ENCODE measurements around the gene GAB2.

Gene GAB2

GRCh38 chr11:78217650-78218541, 199.7 kb downstream of the GAB2 start:
- no peak for DNase-seq

- no peak for DNase-seq
Measured at GRCh38 chr11:78216571-78217287, 200.9 kb downstream of the GAB2 start.

GRCh38 chr11:78216021-78216420, 201.6 kb downstream of the GAB2 start:
- no peak for DNase-seq

- no peak for DNase-seq
Measured at GRCh38 chr11:78214331-78215194, 203.1 kb downstream of the GAB2 start.

GRCh38 chr11:78213526-78214330, 203.9 kb downstream of the GAB2 start:
- DNase-seq = no peak

GRCh38 chr11:78212586-78213371, 204.8 kb downstream of the GAB2 start:
- DNase-seq = no peak

- DNase-seq = no peak
Measured at GRCh38 chr11:78211565-78211964, 206.1 kb downstream of the GAB2 start.

GRCh38 chr11:78210000-78210608, 207.5 kb downstream of the GAB2 start:
- no peak for DNase-seq

GRCh38 chr11:78209478-78209877, 208.1 kb downstream of the GAB2 start:
- DNase-seq = no peak

- DNase-seq = no peak
Measured at GRCh38 chr11:78208257-78209165, 209.1 kb downstream of the GAB2 start.

GRCh38 chr11:78207532-78208256, 209.9 kb downstream of the GAB2 start:
- DNase-seq = no peak

- no peak for DNase-seq
Measured at GRCh38 chr11:78205691-78206090, 211.9 kb downstream of the GAB2 start.

GRCh38 chr11:78205256-78205655, 212.4 kb downstream of the GAB2 start:
- DNase-seq = no peak

GRCh38 chr11:78203184-78203583, 214.4 kb downstream of the GAB2 start:
- no peak for DNase-seq

GRCh38 chr11:78202733-78203167, 214.9 kb downstream of the GAB2 start:
- no peak for DNase-seq

GRCh38 chr11:78201096-78201818, 216.4 kb downstream of the GAB2 start:
- no peak for DNase-seq

- DNase-seq = no peak
Measured at GRCh38 chr11:78200553-78200952, 217.1 kb downstream of the GAB2 start.

GRCh38 chr11:78200061-78200460, 217.6 kb downstream of the GAB2 start:
- no peak for DNase-seq
